Measurements from ENCODE around the gene DPYSL4. TPM values are rescaled to one million over a fixed set of nuclear protein-coding genes. Genes with fewer than 3 reads are reported as not detected.

The DPYSL4 gene
- polyA plus RNA-seq, 3 donors = 0.08 TPM; not detected in 2

DNA sequence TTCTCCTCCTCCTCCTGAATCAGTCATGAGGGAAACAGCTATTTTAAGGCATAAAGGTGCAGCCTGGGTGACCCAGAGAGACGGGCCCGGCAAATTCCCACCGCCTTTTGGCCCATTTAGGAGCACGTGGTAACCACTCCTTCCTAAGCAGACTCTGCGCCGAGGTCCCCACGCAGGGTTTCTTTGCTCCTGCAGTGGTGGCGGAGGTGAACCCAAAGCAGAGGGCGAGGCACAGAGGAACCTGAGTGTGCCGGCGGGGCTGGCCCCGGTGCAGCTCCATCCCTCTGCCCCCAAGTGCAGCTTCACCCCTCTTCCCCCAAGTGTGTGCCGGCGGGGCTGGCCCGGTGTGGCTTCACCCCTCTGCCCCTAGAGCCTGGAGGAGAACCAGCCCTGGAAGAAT lies 50.6 kb downstream of the DPYSL4 start:
- H3K4me1 Mint-ChIP-seq = peaks cover 4% of the 10 kb centered on the region
- WGBS (ENCODE audit: insufficient coverage) = 96% methylated on average over 8 of the region's 15 CpGs
- TF ChIP-seq, protein P1, sequence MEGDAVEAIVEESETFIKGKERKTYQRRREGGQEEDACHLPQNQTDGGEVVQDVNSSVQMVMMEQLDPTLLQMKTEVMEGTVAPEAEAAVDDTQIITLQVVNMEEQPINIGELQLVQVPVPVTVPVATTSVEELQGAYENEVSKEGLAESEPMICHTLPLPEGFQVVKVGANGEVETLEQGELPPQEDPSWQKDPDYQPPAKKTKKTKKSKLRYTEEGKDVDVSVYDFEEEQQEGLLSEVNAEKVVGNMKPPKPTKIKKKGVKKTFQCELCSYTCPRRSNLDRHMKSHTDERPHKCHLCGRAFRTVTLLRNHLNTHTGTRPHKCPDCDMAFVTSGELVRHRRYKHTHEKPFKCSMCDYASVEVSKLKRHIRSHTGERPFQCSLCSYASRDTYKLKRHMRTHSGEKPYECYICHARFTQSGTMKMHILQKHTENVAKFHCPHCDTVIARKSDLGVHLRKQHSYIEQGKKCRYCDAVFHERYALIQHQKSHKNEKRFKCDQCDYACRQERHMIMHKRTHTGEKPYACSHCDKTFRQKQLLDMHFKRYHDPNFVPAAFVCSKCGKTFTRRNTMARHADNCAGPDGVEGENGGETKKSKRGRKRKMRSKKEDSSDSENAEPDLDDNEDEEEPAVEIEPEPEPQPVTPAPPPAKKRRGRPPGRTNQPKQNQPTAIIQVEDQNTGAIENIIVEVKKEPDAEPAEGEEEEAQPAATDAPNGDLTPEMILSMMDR (IDR thresholded peaks at IDR 0.05) = no peak

DNA sequence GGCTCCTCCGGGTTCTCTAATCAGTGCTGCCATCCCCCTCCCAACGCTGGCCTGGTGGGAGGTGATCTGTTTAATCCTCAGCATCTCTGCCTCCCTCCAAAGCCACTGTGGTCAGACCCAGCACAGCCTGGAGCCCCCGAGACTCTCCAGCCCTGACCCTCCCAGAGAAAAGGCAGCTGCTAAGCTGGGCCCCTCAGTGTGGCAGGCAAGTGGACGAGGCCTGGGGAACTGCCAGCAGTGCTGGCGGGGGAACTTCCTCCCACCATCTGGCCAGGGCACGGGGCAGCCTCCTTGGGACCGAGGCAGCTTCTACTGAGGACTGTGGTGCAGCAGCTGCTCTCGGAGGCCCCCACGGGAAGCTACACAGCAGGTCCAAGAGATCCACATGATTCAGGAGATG lies 51.1 kb downstream of the DPYSL4 start:
- no peak overlapping the region for H3K4me3 Mint-ChIP-seq

More for the DNA sequence above, 50.6 kb downstream of the DPYSL4 start:
- H3K4me1 ChIP-seq (ENCODE audit: control insufficient read depth in 1 of 2, insufficient read depth in 2 of 2, low read length in 2 of 2) = peaks cover 15% of the 10 kb centered on the region in 2 donors
- H3K79me2 ChIP-seq (ENCODE audit: insufficient read depth, low read length) = no peaks in the 10 kb centered on the region
- H3K27ac Mint-ChIP-seq = no peak overlapping the region
- peaks cover 0 to 15% of the 10 kb centered on the region in 2 donors for H3K27me3 ChIP-seq (ENCODE audit: control insufficient read depth in 2 of 2, insufficient read depth in 2 of 2, low read length in 2 of 2)
- no peak for DNase-seq
- peaks cover 0 to 3% (median 0%) of the 10 kb centered on the region in 7 donors for H3K9me3 Mint-ChIP-seq
- H3K36me3 Mint-ChIP-seq = peaks cover 3 to 8% of the 10 kb centered on the region in 2 donors
- no peaks in the 10 kb centered on the region for H4K20me1 ChIP-seq (ENCODE audit: insufficient read depth, low read length)
- peaks cover 3 to 9% (median 5%) of the 10 kb centered on the region in 3 donors for H3K27me3 Mint-ChIP-seq (ENCODE audit: low read depth in 3 of 3)
- intact Hi-C loops (cut with micrococcal nuclease) = loop anchor here in 1 of 2 donors (10.0 kb wide), 1 partner anchor 67 kb away; the partner anchor contains the start of gene STK32C
- no peaks in the 10 kb centered on the region for H3K9me3 ChIP-seq (replicated peaks in 1 of 2; ENCODE audit: control insufficient read depth in 1 of 2, insufficient read depth in 1 of 2, low read length in 2 of 2)
- H2AFZ ChIP-seq (ENCODE audit: insufficient read depth, low read depth, low read length, poor library complexity, severe bottlenecking) = no peak overlapping the region
- H3K4me3 ChIP-seq (replicated peaks in 1 of 3; ENCODE audit: low read depth in 2 of 3, low read length in 3 of 3) = no peak overlapping the region
- no peak overlapping the region for H3K4me3 Mint-ChIP-seq
- H3K36me3 ChIP-seq (replicated peaks in 1 of 2; ENCODE audit: control insufficient read depth in 1 of 2, insufficient read depth in 2 of 2, low read length in 2 of 2) = peaks cover 0 to 8% of the 10 kb centered on the region in 2 donors
- H3K4me2 ChIP-seq (replicated peaks; ENCODE audit: extremely low read depth, low read length, poor library complexity, severe bottlenecking) = no peak overlapping the region
- H3K9ac ChIP-seq (ENCODE audit: insufficient read depth, low read length, poor library complexity, severe bottlenecking) = no peak overlapping the region
- no peak overlapping the region for H3K27ac ChIP-seq (ENCODE audit: low read depth in 1 of 2, low read length in 2 of 2)

More for the DNA sequence above, 51.1 kb downstream of the DPYSL4 start:
- Histone ChIP-seq H3K4me3 (replicated peaks in 1 of 3; ENCODE audit: low read depth in 2 of 3, low read length in 3 of 3) (no peak overlapping the region), H3K79me2 (ENCODE audit: insufficient read depth, low read length) (no peaks in the 10 kb centered on the region), H3K9me3 (replicated peaks in 1 of 2; ENCODE audit: control insufficient read depth in 1 of 2, insufficient read depth in 1 of 2, low read length in 2 of 2) (no peaks in the 10 kb centered on the region), H4K20me1 (ENCODE audit: insufficient read depth, low read length) (peaks cover 3% of the 10 kb centered on the region), H2AFZ (ENCODE audit: insufficient read depth, low read depth, low read length, poor library complexity, severe bottlenecking) (no peak overlapping the region), H3K9ac (ENCODE audit: insufficient read depth, low read length, poor library complexity, severe bottlenecking) (no peak overlapping the region), H3K4me2 (replicated peaks; ENCODE audit: extremely low read depth, low read length, poor library complexity, severe bottlenecking) (no peak overlapping the region), H3K27me3 (ENCODE audit: control insufficient read depth in 2 of 2, insufficient read depth in 2 of 2, low read length in 2 of 2) (peaks cover 0 to 15% of the 10 kb centered on the region in 2 donors), H3K4me1 (ENCODE audit: control insufficient read depth in 1 of 2, insufficient read depth in 2 of 2, low read length in 2 of 2) (peaks cover 10 to 11% of the 10 kb centered on the region in 2 donors), H3K36me3 (replicated peaks in 1 of 2; ENCODE audit: control insufficient read depth in 1 of 2, insufficient read depth in 2 of 2, low read length in 2 of 2) (peaks cover 0 to 8% of the 10 kb centered on the region in 2 donors), H3K27ac (ENCODE audit: low read depth in 1 of 2, low read length in 2 of 2) (no peak overlapping the region)
- H3K9me3 Mint-ChIP-seq = peaks cover 0 to 3% (median 0%) of the 10 kb centered on the region in 7 donors
- TF ChIP-seq, protein P1 (IDR thresholded peaks at IDR 0.05) = no peak
- peaks cover 3 to 9% (median 5%) of the 10 kb centered on the region in 3 donors for H3K27me3 Mint-ChIP-seq (ENCODE audit: low read depth in 3 of 3)
- H3K4me1 Mint-ChIP-seq = peaks cover 4% of the 10 kb centered on the region
- DNase-seq = no peak
- 23% methylated on average over 7 of the region's 9 CpGs for WGBS (ENCODE audit: insufficient coverage)
- no peak overlapping the region for H3K27ac Mint-ChIP-seq
- H3K36me3 Mint-ChIP-seq = peaks cover 4 to 8% of the 10 kb centered on the region in 2 donors
- intact Hi-C loops (cut with micrococcal nuclease) = loop anchor here in 1 of 2 donors (10.0 kb wide), 1 partner anchor 67 kb away; the partner anchor contains the start of gene STK32C
